Peyer's patch (tissue), 4 donors: ENCODE results near the gene CORIN. TPM values are rescaled to one million over a fixed set of nuclear protein-coding genes. Genes with fewer than 3 reads are reported as not detected.

ENCODE experiments used
- DNase-seq, 3 donors: peaks; one replicate each; pipeline ENCODE4 v3.0.0-alpha.2; 2017 to 2019
- H3K27ac ChIP-seq, 4 donors: fragments of 200-600 bp; sonication (generic); one replicate each; pipeline ENCODE4 v1.5.1; 2016 to 2019
- H3K27me3 ChIP-seq, 2 donors: fragments of 200-600 bp; sonication (generic); one replicate each; pipeline ENCODE4 v1.5.1; 2019
- H3K36me3 ChIP-seq, 3 donors: fragments of 200-600 bp; sonication (generic); one replicate each; pipeline ENCODE4 v1.5.1; 2016 to 2019
- H3K4me1 ChIP-seq, 4 donors: fragments of 200-600 bp; sonication (generic); one replicate each; pipeline ENCODE4 v1.5.1; 2016 to 2019
- H3K4me3 ChIP-seq, 4 donors: fragments of 200-600 bp; sonication (generic); 1 replicate in 3 of 4; 2 replicates in 1 of 4; pipeline ENCODE4 v1.5.1; 2016 to 2019; ENCODE audit warnings: mild to moderate bottlenecking in 1 of 4
- H3K9me3 ChIP-seq, 4 donors: fragments of 200-600 bp; sonication (generic); one replicate each; pipeline ENCODE4 v1.5.1; 2016 to 2019; ENCODE audit warnings: mild to moderate bottlenecking in 1 of 4
- POLR2A ChIP-seq, 2 donors: fragments of 450-650 bp; IDR thresholded peaks; one replicate each; pipeline ENCODE4 v1.5.1; 2017; ENCODE audit warnings: antibody characterized with exemption in 2 of 2, mild to moderate bottlenecking in 2 of 2, moderate library complexity in 2 of 2
- total RNA-seq, 4 donors: library from RNA; depleted of rRNA; stranded (reverse); fragments of >200 nt; gene quantifications; one replicate each; pipeline ENCODE4 v1.1.0, GENCODE V29; 2016
- TF ChIP-seq, protein P1 (sequence below), 6 experiments: fragments of 450-650 bp in 4 of 6; fragments of 200-600 bp in 2 of 6; sonication (generic) in 1 of 6; IDR thresholded peaks; one replicate each; pipeline ENCODE4 v1.5.1; 2017 to 2019; ENCODE audit warnings: antibody characterized with exemption in 6 of 6, mild to moderate bottlenecking in 3 of 6, moderate library complexity in 1 of 6

The CORIN gene
- total RNA-seq, 4 donors from 2014 or later = 0.27 to 0.70 (median 0.57) TPM; not detected in 1

GRCh38 chr4:47615385-47615784, 222.5 kb downstream of the CORIN start:
- no peak overlapping the region for H3K4me3 ChIP-seq
- TF ChIP-seq, protein P1, sequence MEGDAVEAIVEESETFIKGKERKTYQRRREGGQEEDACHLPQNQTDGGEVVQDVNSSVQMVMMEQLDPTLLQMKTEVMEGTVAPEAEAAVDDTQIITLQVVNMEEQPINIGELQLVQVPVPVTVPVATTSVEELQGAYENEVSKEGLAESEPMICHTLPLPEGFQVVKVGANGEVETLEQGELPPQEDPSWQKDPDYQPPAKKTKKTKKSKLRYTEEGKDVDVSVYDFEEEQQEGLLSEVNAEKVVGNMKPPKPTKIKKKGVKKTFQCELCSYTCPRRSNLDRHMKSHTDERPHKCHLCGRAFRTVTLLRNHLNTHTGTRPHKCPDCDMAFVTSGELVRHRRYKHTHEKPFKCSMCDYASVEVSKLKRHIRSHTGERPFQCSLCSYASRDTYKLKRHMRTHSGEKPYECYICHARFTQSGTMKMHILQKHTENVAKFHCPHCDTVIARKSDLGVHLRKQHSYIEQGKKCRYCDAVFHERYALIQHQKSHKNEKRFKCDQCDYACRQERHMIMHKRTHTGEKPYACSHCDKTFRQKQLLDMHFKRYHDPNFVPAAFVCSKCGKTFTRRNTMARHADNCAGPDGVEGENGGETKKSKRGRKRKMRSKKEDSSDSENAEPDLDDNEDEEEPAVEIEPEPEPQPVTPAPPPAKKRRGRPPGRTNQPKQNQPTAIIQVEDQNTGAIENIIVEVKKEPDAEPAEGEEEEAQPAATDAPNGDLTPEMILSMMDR (IDR thresholded peaks at IDR 0.05) = no peak
- TF ChIP-seq POLR2A (IDR thresholded peaks at IDR 0.05) = no peak
- DNase-seq = no peak

GRCh38 chr4:47612116-47613023, 225.5 kb downstream of the CORIN start:
- Histone ChIP-seq H3K4me1 (no peaks in the 10 kb centered on the region), H3K27me3 (no peaks in the 10 kb centered on the region), H3K9me3 (no peaks in the 10 kb centered on the region), H3K27ac (no peak overlapping the region), H3K36me3 (no peaks in the 10 kb centered on the region), H3K4me3 (no peak overlapping the region)
- TF ChIP-seq, protein P1 (IDR thresholded peaks at IDR 0.05) = no peak
- TF ChIP-seq POLR2A (IDR thresholded peaks at IDR 0.05) = no peak
- no peak for DNase-seq

More at GRCh38 chr4:47615385-47615784, 222.5 kb downstream of the CORIN start:
- Histone ChIP-seq H3K36me3 (no peaks in the 10 kb centered on the region), H3K9me3 (no peaks in the 10 kb centered on the region), H3K27ac (no peak overlapping the region), H3K4me1 (no peaks in the 10 kb centered on the region), H3K27me3 (no peaks in the 10 kb centered on the region)

- Histone ChIP-seq H3K36me3 (no peaks in the 10 kb centered on the region), H3K4me1 (no peaks in the 10 kb centered on the region), H3K27ac (no peak overlapping the region), H3K4me3 (no peak overlapping the region), H3K27me3 (no peaks in the 10 kb centered on the region), H3K9me3 (no peaks in the 10 kb centered on the region)
- TF ChIP-seq, protein P1 (IDR thresholded peaks at IDR 0.05) = no peak
- no peak for TF ChIP-seq POLR2A (IDR thresholded peaks at IDR 0.05)
- DNase-seq = no peak
These were observed 231.4 kb downstream of the CORIN start for GRCh38 chr4:47606482-47606881.

DNA sequence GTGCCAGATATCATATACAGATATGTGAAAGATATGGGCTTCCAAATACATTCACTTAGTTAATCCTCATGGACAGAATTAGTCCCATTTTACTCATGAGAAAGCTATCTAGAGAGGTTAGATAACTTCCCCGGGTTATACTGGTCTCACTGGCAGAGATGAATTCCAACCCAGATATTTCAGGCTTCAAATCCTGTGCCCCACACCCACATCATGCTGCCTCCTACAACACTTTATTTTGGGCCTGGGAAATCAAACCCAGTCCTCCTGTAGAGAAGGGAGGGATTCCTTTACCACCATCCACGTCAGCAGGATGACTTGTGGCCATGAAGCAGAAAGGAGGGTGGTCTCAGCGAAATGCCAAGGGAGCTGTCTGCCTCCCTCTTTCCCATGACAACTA, 239.0 kb downstream of the CORIN start:
- no peak for DNase-seq
- H3K4me3 ChIP-seq = no peak overlapping the region
- no peaks in the 10 kb centered on the region for H3K36me3 ChIP-seq
- H3K27ac ChIP-seq = no peak overlapping the region
- no peaks in the 10 kb centered on the region for H3K27me3 ChIP-seq
- no peaks in the 10 kb centered on the region for H3K4me1 ChIP-seq
- TF ChIP-seq, protein P1 (IDR thresholded peaks at IDR 0.05) = no peak
- no peaks in the 10 kb centered on the region for H3K9me3 ChIP-seq

GRCh38 chr4:47598320-47598719, 239.5 kb downstream of the CORIN start:
- no peak for DNase-seq
- TF ChIP-seq, protein P1 (IDR thresholded peaks at IDR 0.05) = no peak
- no peak for TF ChIP-seq POLR2A (IDR thresholded peaks at IDR 0.05)
- H3K4me1 ChIP-seq = no peaks in the 10 kb centered on the region
- no peak overlapping the region for H3K4me3 ChIP-seq
- H3K27me3 ChIP-seq = no peaks in the 10 kb centered on the region
- H3K9me3 ChIP-seq = no peaks in the 10 kb centered on the region
- no peaks in the 10 kb centered on the region for H3K36me3 ChIP-seq
- H3K27ac ChIP-seq = no peak overlapping the region
